ENCODE measurements around the gene ADAMTS9. TPM values are rescaled to one million over a fixed set of nuclear protein-coding genes. Genes with fewer than 3 reads are reported as not detected.

Gene ADAMTS9
- polyA plus RNA-seq, 1 donor from 2014 or later, result 0.32 TPM

- no peak overlapping the region for H3K27ac ChIP-seq (ENCODE audit: low read length)
- H3K4me3 ChIP-seq (ENCODE audit: low read length), result no peak overlapping the region
- H4K20me1 ChIP-seq (ENCODE audit: insufficient read depth), result no peaks in the 10 kb centered on the region
- no peaks in the 10 kb centered on the region for H3K36me3 ChIP-seq (ENCODE audit: insufficient read depth, low read length)
- TF ChIP-seq CTCF (IDR thresholded peaks at IDR 0.05; ENCODE audit: poor library complexity, severe bottlenecking), result no peak
- no peak overlapping the region for H3K9ac ChIP-seq (ENCODE audit: low read length)
- no peaks in the 10 kb centered on the region for H3K9me3 ChIP-seq (ENCODE audit: low read length)
- H3F3A ChIP-seq (ENCODE audit: insufficient read depth, low read length, poor library complexity, severe bottlenecking), result no peaks in the 10 kb centered on the region
- H3K79me2 ChIP-seq (replicated peaks; ENCODE audit: insufficient read depth, low read length), result no peaks in the 10 kb centered on the region
- H3K27me3 ChIP-seq (ENCODE audit: insufficient read depth, low read depth, low read length), result no peaks in the 10 kb centered on the region
- no peak overlapping the region for H3K4me2 ChIP-seq (ENCODE audit: low read length)
- H2AFZ ChIP-seq (ENCODE audit: low read depth, low read length), result no peak overlapping the region
- no peaks in the 10 kb centered on the region for H3K9me2 ChIP-seq (ENCODE audit: insufficient read depth, low read length)
These were observed 19.0 kb downstream of the ADAMTS9 start for GRCh38 chr3:64668582-64669510.

DNA sequence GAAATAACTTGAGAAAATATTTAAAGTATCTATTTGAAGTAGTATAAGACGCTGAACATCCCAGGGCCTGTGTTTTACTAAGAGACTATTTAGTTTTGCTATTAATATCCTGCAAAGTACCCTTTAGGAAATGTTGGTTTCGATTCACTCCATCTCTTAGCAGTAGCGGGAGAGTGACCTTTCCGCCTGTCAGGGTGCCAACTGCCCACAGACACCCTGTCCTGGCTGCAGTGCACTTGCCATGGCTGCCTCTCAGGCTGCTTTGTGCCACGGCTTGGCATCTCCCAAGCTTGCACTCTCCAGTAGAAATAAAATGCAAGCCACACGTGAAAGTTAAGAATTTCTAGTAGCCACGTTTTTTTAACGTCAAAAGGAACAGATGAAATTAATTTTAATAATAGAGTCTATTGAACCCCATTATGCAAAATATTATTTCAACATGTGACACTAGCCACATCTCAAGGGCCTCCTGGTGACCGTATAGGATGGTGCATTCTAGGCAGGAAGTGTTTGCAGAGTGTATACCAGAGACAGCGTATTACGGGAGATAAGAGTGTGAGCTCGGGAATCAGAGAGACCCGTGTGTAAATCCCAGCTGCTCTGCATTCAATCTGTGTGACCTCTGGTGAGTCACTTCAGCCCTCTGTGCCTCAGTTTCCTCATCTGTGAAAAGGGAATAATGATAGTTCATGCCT lies 19.8 kb downstream of the ADAMTS9 start:
- TF ChIP-seq RAD21 (conservative IDR thresholded peaks at IDR 0.05), result no peak
- no peak for TF ChIP-seq POLR2AphosphoS5 (IDR thresholded peaks at IDR 0.05)
- TF ChIP-seq TAF1 (IDR thresholded peaks at IDR 0.05; ENCODE audit: low read depth), result no peak
- no peak for TF ChIP-seq SMC3 (conservative IDR thresholded peaks at IDR 0.05; ENCODE audit: poor library complexity)
- TF ChIP-seq EZH2 (IDR thresholded peaks at IDR 0.05; ENCODE audit: borderline replicate concordance, insufficient read depth, low read length, poor library complexity, severe bottlenecking), result no peak
- no peak for TF ChIP-seq MXI1 (conservative IDR thresholded peaks at IDR 0.05; ENCODE audit: poor library complexity, severe bottlenecking)
- TF ChIP-seq, protein P1, sequence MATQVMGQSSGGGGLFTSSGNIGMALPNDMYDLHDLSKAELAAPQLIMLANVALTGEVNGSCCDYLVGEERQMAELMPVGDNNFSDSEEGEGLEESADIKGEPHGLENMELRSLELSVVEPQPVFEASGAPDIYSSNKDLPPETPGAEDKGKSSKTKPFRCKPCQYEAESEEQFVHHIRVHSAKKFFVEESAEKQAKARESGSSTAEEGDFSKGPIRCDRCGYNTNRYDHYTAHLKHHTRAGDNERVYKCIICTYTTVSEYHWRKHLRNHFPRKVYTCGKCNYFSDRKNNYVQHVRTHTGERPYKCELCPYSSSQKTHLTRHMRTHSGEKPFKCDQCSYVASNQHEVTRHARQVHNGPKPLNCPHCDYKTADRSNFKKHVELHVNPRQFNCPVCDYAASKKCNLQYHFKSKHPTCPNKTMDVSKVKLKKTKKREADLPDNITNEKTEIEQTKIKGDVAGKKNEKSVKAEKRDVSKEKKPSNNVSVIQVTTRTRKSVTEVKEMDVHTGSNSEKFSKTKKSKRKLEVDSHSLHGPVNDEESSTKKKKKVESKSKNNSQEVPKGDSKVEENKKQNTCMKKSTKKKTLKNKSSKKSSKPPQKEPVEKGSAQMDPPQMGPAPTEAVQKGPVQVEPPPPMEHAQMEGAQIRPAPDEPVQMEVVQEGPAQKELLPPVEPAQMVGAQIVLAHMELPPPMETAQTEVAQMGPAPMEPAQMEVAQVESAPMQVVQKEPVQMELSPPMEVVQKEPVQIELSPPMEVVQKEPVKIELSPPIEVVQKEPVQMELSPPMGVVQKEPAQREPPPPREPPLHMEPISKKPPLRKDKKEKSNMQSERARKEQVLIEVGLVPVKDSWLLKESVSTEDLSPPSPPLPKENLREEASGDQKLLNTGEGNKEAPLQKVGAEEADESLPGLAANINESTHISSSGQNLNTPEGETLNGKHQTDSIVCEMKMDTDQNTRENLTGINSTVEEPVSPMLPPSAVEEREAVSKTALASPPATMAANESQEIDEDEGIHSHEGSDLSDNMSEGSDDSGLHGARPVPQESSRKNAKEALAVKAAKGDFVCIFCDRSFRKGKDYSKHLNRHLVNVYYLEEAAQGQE (IDR thresholded peaks at IDR 0.05; ENCODE audit: borderline replicate concordance), result no peak
- no peak for TF ChIP-seq CTCF (IDR thresholded peaks at IDR 0.05; ENCODE audit: poor library complexity, severe bottlenecking)
- TF ChIP-seq EP300 (conservative IDR thresholded peaks at IDR 0.05; ENCODE audit: poor library complexity, severe bottlenecking), result no peak
- H3K36me3 ChIP-seq (ENCODE audit: insufficient read depth, low read length), result no peaks in the 10 kb centered on the region
- H3K4me2 ChIP-seq (ENCODE audit: low read length), result no peak overlapping the region
- no peaks in the 10 kb centered on the region for H4K20me1 ChIP-seq (ENCODE audit: insufficient read depth)
- no peaks in the 10 kb centered on the region for H3K27me3 ChIP-seq (ENCODE audit: insufficient read depth, low read depth, low read length)
- H3K9me3 ChIP-seq (ENCODE audit: low read length), result no peaks in the 10 kb centered on the region
- H3K9me2 ChIP-seq (ENCODE audit: insufficient read depth, low read length), result no peaks in the 10 kb centered on the region
- H3K4me3 ChIP-seq (ENCODE audit: low read length), result no peak overlapping the region
- H3K9ac ChIP-seq (ENCODE audit: low read length), result no peak overlapping the region
- no peak overlapping the region for H3K27ac ChIP-seq (ENCODE audit: low read length)
- no peaks in the 10 kb centered on the region for H3K79me2 ChIP-seq (replicated peaks; ENCODE audit: insufficient read depth, low read length)
- H3F3A ChIP-seq (ENCODE audit: insufficient read depth, low read length, poor library complexity, severe bottlenecking), result no peaks in the 10 kb centered on the region
- H2AFZ ChIP-seq (ENCODE audit: low read depth, low read length), result no peak overlapping the region
